Nephron progenitor cell (in vitro differentiated cells): ENCODE measurements around the gene ZNF106.

Experiments used
- DNase-seq: peaks from one replicate; pipeline ENCODE4 v3.0.0; 2021
- H3K27ac Mint-ChIP-seq: 2 replicates; pipeline ENCODE4 v1.8.0; 2021; ENCODE audit warnings: mild to moderate bottlenecking, moderate library complexity, mixed read lengths
- H3K27me3 Mint-ChIP-seq: 2 replicates; pipeline ENCODE4 v1.8.0; 2021; ENCODE audit warnings: mild to moderate bottlenecking, low read depth, mixed read lengths; ENCODE audit not compliant: poor library complexity
- H3K36me3 Mint-ChIP-seq: 2 replicates; pipeline ENCODE4 v1.8.0; 2021; ENCODE audit warnings: low read depth, mixed read lengths
- H3K4me1 Mint-ChIP-seq: 2 replicates; pipeline ENCODE4 v1.8.0; 2021; ENCODE audit warnings: mixed read lengths
- H3K4me3 Mint-ChIP-seq: 2 replicates; pipeline ENCODE4 v1.8.0; 2021; ENCODE audit warnings: mild to moderate bottlenecking, moderate library complexity, mixed read lengths
- H3K9me3 Mint-ChIP-seq: 2 replicates; pipeline ENCODE4 v1.8.0; 2021; ENCODE audit warnings: mild to moderate bottlenecking, moderate library complexity, mixed read lengths
- TF ChIP-seq, protein P1 (sequence below): fragments of 200-600 bp; sonication (generic); IDR thresholded peaks from 2 replicates; pipeline ENCODE4 v1.5.0; 2021; ENCODE audit warnings: antibody characterized with exemption

Gene ZNF106

DNA sequence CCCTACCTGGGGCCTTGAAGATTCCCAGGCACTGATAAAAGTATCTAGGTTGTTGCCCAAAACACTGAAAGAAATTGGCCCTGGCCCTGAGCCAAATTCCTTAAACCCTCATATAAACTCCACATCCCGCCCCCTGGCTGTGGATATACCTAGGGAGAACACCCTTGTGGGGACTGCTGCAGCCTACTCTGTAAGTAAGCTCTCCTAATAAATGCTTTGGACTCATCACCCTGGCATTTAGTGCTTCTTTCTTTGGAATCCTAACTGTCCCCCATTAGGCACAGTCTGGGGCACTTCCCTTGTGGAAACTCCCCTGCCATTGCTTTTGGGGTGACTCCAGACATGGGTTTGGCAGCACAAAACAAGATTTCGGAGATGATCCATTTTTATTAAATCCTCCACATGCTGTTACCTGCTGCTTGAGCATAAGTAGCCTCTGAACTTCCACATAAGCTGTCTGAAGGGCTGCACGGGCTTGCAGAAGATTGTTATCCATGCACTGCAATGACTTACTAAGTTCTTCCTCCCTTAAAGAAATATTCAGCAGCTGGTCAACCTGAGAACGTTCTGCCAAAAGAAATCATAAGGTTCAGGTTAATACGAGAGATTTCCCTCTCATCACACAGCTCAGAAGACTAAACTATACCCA is 46.4 kb downstream of the ZNF106 start:
- no peak for DNase-seq
- Mint-ChIP-seq H3K27ac (no peak overlapping the region), H3K9me3 (no peaks in the 10 kb centered on the region), H3K27me3 (no peaks in the 10 kb centered on the region), H3K4me3 (no peak overlapping the region), H3K36me3 (peaks cover 44% of the 10 kb centered on the region), H3K4me1 (no peaks in the 10 kb centered on the region)
- TF ChIP-seq, protein P1, sequence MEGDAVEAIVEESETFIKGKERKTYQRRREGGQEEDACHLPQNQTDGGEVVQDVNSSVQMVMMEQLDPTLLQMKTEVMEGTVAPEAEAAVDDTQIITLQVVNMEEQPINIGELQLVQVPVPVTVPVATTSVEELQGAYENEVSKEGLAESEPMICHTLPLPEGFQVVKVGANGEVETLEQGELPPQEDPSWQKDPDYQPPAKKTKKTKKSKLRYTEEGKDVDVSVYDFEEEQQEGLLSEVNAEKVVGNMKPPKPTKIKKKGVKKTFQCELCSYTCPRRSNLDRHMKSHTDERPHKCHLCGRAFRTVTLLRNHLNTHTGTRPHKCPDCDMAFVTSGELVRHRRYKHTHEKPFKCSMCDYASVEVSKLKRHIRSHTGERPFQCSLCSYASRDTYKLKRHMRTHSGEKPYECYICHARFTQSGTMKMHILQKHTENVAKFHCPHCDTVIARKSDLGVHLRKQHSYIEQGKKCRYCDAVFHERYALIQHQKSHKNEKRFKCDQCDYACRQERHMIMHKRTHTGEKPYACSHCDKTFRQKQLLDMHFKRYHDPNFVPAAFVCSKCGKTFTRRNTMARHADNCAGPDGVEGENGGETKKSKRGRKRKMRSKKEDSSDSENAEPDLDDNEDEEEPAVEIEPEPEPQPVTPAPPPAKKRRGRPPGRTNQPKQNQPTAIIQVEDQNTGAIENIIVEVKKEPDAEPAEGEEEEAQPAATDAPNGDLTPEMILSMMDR, result no peak

DNA sequence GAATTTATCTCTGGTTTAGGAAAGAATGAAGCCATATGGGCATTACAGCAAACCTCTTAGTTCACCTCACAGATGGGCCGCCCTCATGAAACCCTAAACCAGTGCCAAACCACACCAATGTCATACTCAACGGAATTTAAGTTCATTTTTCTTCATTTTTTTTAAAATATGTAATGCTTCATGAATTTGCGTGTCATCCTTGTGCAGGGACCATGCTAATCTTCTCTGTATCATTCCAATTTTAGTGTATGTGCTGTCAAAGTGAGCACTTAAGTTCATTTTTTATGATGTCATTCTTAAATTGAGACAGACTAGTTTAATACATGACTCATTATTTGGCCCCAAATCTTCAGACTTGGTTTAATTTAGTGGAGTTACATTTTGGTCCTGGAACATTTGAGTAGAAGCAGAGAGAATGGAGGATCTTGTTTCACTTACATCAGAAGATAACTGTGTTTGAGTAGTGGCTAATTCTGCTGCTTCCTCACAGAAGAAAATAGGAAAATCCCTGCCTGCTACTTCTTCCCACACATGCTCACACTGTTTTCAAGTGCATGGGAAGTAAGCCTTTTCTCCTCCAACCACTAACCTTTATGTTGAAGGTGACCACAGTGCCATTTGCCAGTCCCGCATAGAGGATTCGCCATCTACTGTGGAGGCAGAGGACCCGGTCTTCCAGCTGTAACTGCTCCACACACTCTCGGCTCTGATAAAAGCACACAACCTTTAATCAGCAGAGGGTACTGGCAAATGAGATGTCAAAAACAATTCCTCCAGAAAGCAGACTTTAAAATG is 63.3 kb downstream of the ZNF106 start:
- Mint-ChIP-seq H3K4me1 (no peaks in the 10 kb centered on the region), H3K36me3 (peaks cover 72% of the 10 kb centered on the region), H3K27ac (no peak overlapping the region), H3K9me3 (no peaks in the 10 kb centered on the region), H3K27me3 (no peaks in the 10 kb centered on the region), H3K4me3 (no peak overlapping the region)
- no peak for DNase-seq
- TF ChIP-seq, protein P1, result no peak

DNA sequence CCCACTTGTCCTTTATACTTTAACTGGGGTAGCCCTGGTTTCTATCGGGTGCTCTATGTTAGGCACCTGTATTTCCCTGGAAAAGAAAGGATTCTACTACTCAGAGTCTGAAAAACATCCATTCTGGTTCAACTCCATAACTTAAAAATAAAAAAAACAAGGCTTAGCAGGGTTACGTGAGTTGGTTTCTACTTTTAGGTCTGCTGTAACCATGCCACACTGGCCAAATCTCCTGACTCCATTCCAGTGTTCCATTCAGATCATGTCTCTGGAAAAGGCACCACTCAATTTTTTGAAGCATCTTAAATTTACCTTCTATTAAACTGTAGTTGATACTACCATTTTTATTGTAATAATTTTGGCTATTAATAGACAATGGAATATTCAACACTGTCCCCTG is 69.6 kb downstream of the ZNF106 start:
- Mint-ChIP-seq H3K4me3 (no peak overlapping the region), H3K36me3 (peaks cover 61% of the 10 kb centered on the region), H3K27me3 (no peaks in the 10 kb centered on the region)

DNA sequence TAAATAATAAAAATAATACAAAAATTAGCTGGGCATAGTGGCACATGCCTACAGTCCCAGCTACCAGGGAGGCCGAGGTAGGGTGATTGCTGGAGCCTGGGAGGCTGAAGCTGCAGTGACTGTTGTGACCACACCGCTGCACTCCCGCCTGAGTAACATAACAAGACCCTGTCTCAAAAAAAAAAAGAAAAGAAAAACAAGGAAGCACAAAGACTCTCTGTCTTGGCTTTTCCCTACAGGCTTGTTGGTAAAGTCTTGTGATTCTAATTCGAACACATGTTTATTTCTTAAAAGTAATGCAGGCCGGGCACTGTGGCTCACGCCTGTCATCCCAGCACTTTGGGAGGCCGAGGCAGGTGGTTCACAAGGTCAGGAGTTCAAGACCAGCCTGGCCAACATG is 71.6 kb downstream of the ZNF106 start:
- Mint-ChIP-seq H3K27ac (no peak overlapping the region), H3K4me3 (no peak overlapping the region), H3K27me3 (no peaks in the 10 kb centered on the region), H3K9me3 (no peaks in the 10 kb centered on the region), H3K4me1 (no peaks in the 10 kb centered on the region), H3K36me3 (peaks cover 52% of the 10 kb centered on the region)
- DNase-seq, result no peak
- TF ChIP-seq, protein P1, result no peak

More for the DNA sequence above, 69.6 kb downstream of the ZNF106 start:
- Mint-ChIP-seq H3K27ac (no peak overlapping the region), H3K9me3 (no peaks in the 10 kb centered on the region), H3K4me1 (no peaks in the 10 kb centered on the region)
- TF ChIP-seq, protein P1, result no peak
- no peak for DNase-seq

DNA sequence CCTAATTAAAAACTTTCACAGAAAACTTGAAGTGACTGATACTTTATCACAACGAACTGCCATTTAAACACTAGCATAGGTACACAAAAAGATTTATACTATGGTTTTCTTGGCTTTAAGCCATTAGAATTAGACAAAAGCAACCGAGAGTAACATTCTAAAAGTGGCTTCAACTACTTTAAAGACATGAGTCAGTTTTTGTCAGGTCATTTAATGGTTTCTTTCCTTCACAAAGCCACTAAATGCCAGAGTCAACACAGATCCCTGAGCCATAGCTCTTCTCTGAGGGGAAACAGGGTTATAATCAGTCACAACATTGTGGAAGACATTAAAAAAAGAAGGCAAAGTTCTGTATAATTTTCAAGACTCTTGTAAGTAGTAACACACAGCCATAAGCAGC is 77.0 kb downstream of the ZNF106 start:
- Mint-ChIP-seq H3K27ac (no peak overlapping the region), H3K4me3 (no peak overlapping the region), H3K36me3 (peaks cover 52% of the 10 kb centered on the region), H3K27me3 (no peaks in the 10 kb centered on the region), H3K4me1 (peaks cover 17% of the 10 kb centered on the region), H3K9me3 (no peaks in the 10 kb centered on the region)
- no peak for DNase-seq
- TF ChIP-seq, protein P1, result no peak

DNA sequence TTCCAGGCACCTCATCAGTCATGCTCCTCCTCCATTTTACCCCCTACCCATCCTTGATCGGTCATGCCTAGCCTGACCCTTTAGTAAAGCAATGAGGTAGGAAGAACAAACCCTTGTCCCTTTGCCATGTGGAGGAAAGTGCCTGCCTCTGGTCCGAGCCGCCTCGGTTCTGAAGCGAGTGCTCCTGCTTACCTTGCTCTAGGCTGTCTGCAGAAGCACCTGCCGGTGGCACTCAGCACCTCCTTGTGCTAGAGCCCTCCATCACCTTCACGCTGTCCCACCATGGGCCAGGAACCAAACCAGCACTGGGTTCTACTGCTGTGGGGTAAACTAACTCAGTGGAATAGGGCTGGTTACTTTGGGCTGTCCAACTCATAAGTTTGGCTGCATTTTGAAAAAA is 79.1 kb downstream of the ZNF106 start:
- DNase-seq, result no peak
- Mint-ChIP-seq H3K36me3 (peaks cover 39% of the 10 kb centered on the region), H3K27ac (peak overlapping the region; percentile 22), H3K4me1 (peaks cover 17% of the 10 kb centered on the region), H3K27me3 (no peaks in the 10 kb centered on the region), H3K9me3 (no peaks in the 10 kb centered on the region), H3K4me3 (no peak overlapping the region)
- TF ChIP-seq, protein P1, result no peak
